Neural cell (in vitro differentiated cells): ENCODE measurements around the gene ADAT3. TPM values are rescaled to one million over a fixed set of nuclear protein-coding genes. Genes with fewer than 3 reads are reported as not detected.

Source experiments
- H2AFZ ChIP-seq: fragments of 200-600, 300-800 bp; sonication (generic), shearing (Covaris generic); 2 replicates; pipeline ENCODE4 v1.6.0; 2014; ENCODE audit warnings: low read depth, mild to moderate bottlenecking, antibody characterized with exemption, low read length, moderate library complexity
- H3F3A ChIP-seq: fragments of 200-600 bp; shearing (Covaris generic); 2 replicates; pipeline ENCODE4 v1.6.1; 2016; ENCODE audit warnings: mild to moderate bottlenecking, moderate library complexity, mixed read lengths, antibody characterized with exemption, low read length; ENCODE audit not compliant: insufficient read depth, poor library complexity, severe bottlenecking
- H3K27ac ChIP-seq: fragments of 200-600, 300-800 bp; sonication (generic), shearing (Covaris generic); 2 replicates; pipeline ENCODE4 v1.5.1; 2014; ENCODE audit warnings: mild to moderate bottlenecking, low read length, moderate library complexity
- H3K27me3 ChIP-seq: fragments of 300-800, 200-600 bp; sonication (generic), shearing (Covaris generic); 2 replicates; pipeline ENCODE4 v1.6.0; 2014; ENCODE audit warnings: mild to moderate bottlenecking, low read depth, low read length, moderate library complexity; ENCODE audit not compliant: insufficient read depth
- H3K36me3 ChIP-seq: fragments of 300-800, 200-600 bp; sonication (generic), shearing (Covaris generic); 2 replicates; pipeline ENCODE4 v1.5.1; 2014; ENCODE audit warnings: mild to moderate bottlenecking, antibody characterized with exemption, low read length, moderate library complexity; ENCODE audit not compliant: insufficient read depth
- H3K4me2 ChIP-seq: fragments of 300-800, 200-600 bp; sonication (generic), shearing (Covaris generic); 2 replicates; pipeline ENCODE4 v1.6.0; 2014; ENCODE audit warnings: mild to moderate bottlenecking, low read length
- H3K4me3 ChIP-seq: fragments of 300-800, 200-600 bp; sonication (generic), shearing (Covaris generic); 2 replicates; pipeline ENCODE4 v1.5.1; 2014; ENCODE audit warnings: mild to moderate bottlenecking, low read length, moderate library complexity
- H3K79me2 ChIP-seq: fragments of 200-600 bp; shearing (Covaris generic); replicated peaks from 2 replicates; pipeline ENCODE4 v1.6.0; 2014; ENCODE audit warnings: mild to moderate bottlenecking, low read length, moderate library complexity; ENCODE audit not compliant: insufficient read depth
- H3K9ac ChIP-seq: fragments of 300-800, 200-600 bp; sonication (generic), shearing (Covaris generic); 2 replicates; pipeline ENCODE4 v1.6.1; 2016; ENCODE audit warnings: mild to moderate bottlenecking, low read length, mixed read lengths
- H3K9me2 ChIP-seq: fragments of 200-600 bp; shearing (Covaris generic); 2 replicates; pipeline ENCODE4 v1.6.1; 2016; ENCODE audit warnings: mild to moderate bottlenecking, low read length, mixed read lengths; ENCODE audit not compliant: insufficient read depth
- H3K9me3 ChIP-seq: fragments of 200-600, 300-800 bp; sonication (generic), shearing (Covaris generic); 2 replicates; pipeline ENCODE4 v1.6.1; 2016; ENCODE audit warnings: mild to moderate bottlenecking, mixed run types, low read length, moderate library complexity, mixed read lengths
- H4K20me1 ChIP-seq: fragments of 200-600 bp; shearing (Covaris generic); 2 replicates; pipeline ENCODE4 v1.6.1; 2016; ENCODE audit warnings: mild to moderate bottlenecking, mixed run types; ENCODE audit not compliant: insufficient read depth
- CTCF ChIP-seq: fragments of 450-650 bp; IDR thresholded peaks from 2 replicates; pipeline ENCODE4 v1.5.1; 2014; ENCODE audit warnings: antibody characterized with exemption, mild to moderate bottlenecking, moderate library complexity; ENCODE audit not compliant: poor library complexity, severe bottlenecking
- EP300 ChIP-seq: fragments of 450-650 bp; conservative IDR thresholded peaks from 2 replicates; pipeline ENCODE4 v1.6.1; 2014; ENCODE audit warnings: antibody characterized with exemption, mild to moderate bottlenecking, moderate library complexity; ENCODE audit not compliant: poor library complexity, severe bottlenecking
- EZH2 ChIP-seq: fragments of 200-600, 300-800 bp; shearing (Covaris generic), sonication (generic); IDR thresholded peaks from 2 replicates; pipeline ENCODE4 v1.6.1; 2014; ENCODE audit warnings: antibody characterized with exemption, low read length, borderline replicate concordance, mild to moderate bottlenecking; ENCODE audit not compliant: insufficient read depth, poor library complexity, severe bottlenecking
- MXI1 ChIP-seq: fragments of 450-650 bp; conservative IDR thresholded peaks from 2 replicates; pipeline ENCODE4 v1.6.1; 2014; ENCODE audit warnings: antibody characterized with exemption, mild to moderate bottlenecking; ENCODE audit not compliant: poor library complexity, severe bottlenecking
- POLR2AphosphoS5 ChIP-seq: IDR thresholded peaks from 2 replicates; pipeline ENCODE4 v1.6.1; 2012
- RAD21 ChIP-seq: fragments of 450-650 bp; conservative IDR thresholded peaks from 2 replicates; pipeline ENCODE4 v1.6.1; 2014; ENCODE audit warnings: antibody characterized with exemption, mild to moderate bottlenecking, moderate library complexity
- SMC3 ChIP-seq: fragments of 450-650 bp; conservative IDR thresholded peaks from 2 replicates; pipeline ENCODE4 v1.6.1; 2014; ENCODE audit warnings: antibody characterized with exemption, mild to moderate bottlenecking, moderate library complexity; ENCODE audit not compliant: poor library complexity
- TAF1 ChIP-seq: IDR thresholded peaks from 2 replicates; pipeline ENCODE4 v1.6.1; 2012; ENCODE audit warnings: low read depth
- polyA plus RNA-seq: library from polyadenylated mRNA; depleted of rRNA; stranded (reverse); fragments of >200 nt; gene quantifications from 2 replicates; pipeline ENCODE4 v1.2.3, GENCODE V29; 2014
- TF ChIP-seq, protein P1 (sequence below): IDR thresholded peaks from 2 replicates; pipeline ENCODE4 v1.6.1; 2012; ENCODE audit warnings: borderline replicate concordance

The ADAT3 gene
- polyA plus RNA-seq, 1 donor from 2014 or later: 1.6 TPM

- no peaks in the 10 kb centered on the region for H3K9me3 ChIP-seq
- no peaks in the 10 kb centered on the region for H3K36me3 ChIP-seq
- no peaks in the 10 kb centered on the region for H3F3A ChIP-seq
- H3K9ac ChIP-seq: peak overlapping the region; percentile 55
- H3K9me2 ChIP-seq: no peaks in the 10 kb centered on the region
- H4K20me1 ChIP-seq: no peaks in the 10 kb centered on the region
- no peaks in the 10 kb centered on the region for H3K79me2 ChIP-seq
- TF ChIP-seq, protein P1, sequence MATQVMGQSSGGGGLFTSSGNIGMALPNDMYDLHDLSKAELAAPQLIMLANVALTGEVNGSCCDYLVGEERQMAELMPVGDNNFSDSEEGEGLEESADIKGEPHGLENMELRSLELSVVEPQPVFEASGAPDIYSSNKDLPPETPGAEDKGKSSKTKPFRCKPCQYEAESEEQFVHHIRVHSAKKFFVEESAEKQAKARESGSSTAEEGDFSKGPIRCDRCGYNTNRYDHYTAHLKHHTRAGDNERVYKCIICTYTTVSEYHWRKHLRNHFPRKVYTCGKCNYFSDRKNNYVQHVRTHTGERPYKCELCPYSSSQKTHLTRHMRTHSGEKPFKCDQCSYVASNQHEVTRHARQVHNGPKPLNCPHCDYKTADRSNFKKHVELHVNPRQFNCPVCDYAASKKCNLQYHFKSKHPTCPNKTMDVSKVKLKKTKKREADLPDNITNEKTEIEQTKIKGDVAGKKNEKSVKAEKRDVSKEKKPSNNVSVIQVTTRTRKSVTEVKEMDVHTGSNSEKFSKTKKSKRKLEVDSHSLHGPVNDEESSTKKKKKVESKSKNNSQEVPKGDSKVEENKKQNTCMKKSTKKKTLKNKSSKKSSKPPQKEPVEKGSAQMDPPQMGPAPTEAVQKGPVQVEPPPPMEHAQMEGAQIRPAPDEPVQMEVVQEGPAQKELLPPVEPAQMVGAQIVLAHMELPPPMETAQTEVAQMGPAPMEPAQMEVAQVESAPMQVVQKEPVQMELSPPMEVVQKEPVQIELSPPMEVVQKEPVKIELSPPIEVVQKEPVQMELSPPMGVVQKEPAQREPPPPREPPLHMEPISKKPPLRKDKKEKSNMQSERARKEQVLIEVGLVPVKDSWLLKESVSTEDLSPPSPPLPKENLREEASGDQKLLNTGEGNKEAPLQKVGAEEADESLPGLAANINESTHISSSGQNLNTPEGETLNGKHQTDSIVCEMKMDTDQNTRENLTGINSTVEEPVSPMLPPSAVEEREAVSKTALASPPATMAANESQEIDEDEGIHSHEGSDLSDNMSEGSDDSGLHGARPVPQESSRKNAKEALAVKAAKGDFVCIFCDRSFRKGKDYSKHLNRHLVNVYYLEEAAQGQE: no peak
- TF ChIP-seq CTCF (no peak), POLR2AphosphoS5 (no peak), MXI1 (no peak), EZH2 (no peak), SMC3 (no peak), EP300 (no peak), TAF1 (no peak), RAD21 (no peak)
- no peak overlapping the region for H2AFZ ChIP-seq
- peaks cover 26% of the 10 kb centered on the region for H3K27me3 ChIP-seq
- peak overlapping the region; percentile 66 for H3K4me3 ChIP-seq
- no peak overlapping the region for H3K27ac ChIP-seq
- peak overlapping the region; percentile 48 for H3K4me2 ChIP-seq
These were observed 45.8 kb upstream of the ADAT3 start for GRCh38 chr19:1859331-1859781.

DNA sequence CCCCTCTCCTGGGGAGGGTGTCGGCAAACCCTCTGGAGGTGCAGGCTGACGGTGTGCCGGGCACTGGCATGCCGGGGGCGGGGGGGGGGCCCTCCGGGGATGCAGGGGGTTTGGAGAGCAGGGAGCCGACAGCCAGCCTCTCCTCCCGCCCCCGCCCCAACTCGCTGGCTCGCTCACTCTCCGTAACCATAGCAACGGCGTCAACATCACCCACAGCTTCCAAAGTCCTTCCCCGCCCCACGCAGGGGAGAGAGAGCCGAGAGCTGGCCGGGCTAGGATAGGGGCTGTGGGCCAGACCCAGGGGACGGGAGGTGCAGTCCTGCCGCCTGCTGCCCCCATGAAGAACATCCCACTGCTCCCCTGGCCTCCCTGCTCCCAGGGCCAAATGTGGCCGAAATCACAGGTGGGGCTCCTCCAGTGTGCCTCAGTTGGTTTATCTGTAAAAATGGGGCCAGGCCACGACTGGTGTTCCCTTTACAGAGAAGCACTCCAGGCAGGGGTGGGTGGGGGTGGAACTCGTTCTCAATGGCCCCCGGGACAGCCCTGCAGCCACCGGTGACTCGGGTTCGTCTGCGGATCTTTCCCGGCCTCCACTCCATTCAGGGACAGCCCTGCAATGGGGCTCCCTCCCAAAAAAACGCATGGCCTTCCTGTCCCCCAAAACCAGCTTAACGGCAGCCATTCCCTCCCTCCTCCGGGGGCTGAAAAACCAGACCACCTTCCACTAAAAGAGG lies 45.0 kb upstream of the ADAT3 start:
- TF ChIP-seq SMC3 (no peak), MXI1 (no peak)
- TF ChIP-seq, protein P1: no peak
- H3K36me3 ChIP-seq: no peaks in the 10 kb centered on the region
- no peak overlapping the region for H3K27ac ChIP-seq
- H3K9me3 ChIP-seq: no peaks in the 10 kb centered on the region
- H3K79me2 ChIP-seq: no peaks in the 10 kb centered on the region
- peak overlapping the region; percentile 48 for H3K4me2 ChIP-seq
- H3K27me3 ChIP-seq: peaks cover 26% of the 10 kb centered on the region
- H3K9me2 ChIP-seq: no peaks in the 10 kb centered on the region
- H3K4me3 ChIP-seq: peak overlapping the region; percentile 66
- H3K9ac ChIP-seq: peak overlapping the region; percentile 55
- no peaks in the 10 kb centered on the region for H4K20me1 ChIP-seq
- H2AFZ ChIP-seq: no peak overlapping the region
- H3F3A ChIP-seq: no peaks in the 10 kb centered on the region
